Middle frontal gyrus (tissue), 1 donor: ENCODE results near the gene CCDC12.

Experiments
- DNase-seq: peaks from one replicate; pipeline ENCODE4 v3.0.0-alpha.2; 2015; ENCODE audit warnings: low spot score; ENCODE audit errors: extremely low spot score

Gene CCDC12

DNA sequence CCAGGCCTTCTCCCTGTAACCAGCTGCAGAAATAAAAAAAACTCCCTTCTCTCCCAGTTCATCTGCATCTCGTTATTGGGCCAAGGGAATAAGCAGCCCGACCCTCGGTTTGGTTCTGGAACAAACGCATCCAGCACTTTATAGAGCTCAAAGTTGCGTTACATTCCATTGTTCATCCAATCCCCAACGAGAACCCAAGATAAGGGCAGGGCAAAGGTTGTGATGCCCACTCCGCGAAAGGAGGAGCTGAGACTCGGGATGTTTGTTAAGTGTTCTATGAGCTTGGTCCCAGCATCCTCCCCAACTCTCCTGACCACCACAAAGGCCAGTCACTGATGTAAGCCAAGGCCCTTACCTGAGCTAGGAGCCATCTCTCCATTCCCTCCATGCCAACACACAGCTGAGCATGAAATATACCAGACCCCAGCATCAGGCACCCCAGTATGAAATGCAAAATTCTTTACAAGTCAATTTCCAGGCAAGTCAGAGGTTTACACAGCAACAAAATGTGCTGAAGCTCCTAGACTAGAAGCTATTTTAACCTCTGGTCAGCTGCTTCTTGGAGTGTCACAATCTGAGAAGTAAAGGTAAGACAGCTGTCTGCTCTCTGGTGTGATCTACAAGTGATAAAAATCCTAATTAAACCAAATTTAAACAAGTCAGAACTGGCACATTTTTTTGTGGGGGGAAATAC lies 17.9 kb downstream of the CCDC12 start:
- no peak for DNase-seq

DNA sequence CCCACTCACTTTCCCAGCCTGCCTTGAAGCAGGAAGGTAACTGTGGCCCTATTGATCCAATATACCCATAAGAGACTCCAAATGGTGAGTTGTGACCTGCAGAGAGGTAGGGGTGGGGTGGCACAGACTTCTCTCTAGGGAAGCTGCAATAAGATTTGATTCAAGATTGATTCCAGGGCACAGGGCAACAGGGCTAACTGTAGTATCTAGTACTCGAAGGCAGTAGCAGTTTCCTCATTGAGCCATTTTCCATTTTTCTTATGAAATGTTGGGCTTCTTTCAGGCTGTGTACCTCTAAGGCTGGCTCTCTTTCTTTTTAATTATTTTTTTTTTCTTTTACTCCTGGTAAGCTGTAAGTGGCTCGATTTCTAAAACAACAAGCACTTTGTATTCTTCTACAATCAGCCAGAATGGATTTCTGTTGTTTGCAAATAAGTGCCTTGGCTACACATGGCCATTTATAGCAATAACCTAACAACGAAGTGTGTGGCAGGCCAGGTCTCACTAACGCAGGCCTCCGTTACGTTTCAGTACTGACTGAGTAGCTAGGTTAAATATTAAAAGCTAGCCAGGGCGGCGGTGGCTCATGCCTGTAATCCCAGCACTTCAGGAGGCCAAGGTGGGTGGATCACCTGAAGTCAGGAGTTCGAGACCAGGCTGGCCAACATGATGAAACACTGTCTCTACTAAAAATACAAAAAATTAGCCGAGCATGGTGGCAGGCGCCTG lies 19.3 kb downstream of the CCDC12 start:
- DNase-seq = no peak

DNA sequence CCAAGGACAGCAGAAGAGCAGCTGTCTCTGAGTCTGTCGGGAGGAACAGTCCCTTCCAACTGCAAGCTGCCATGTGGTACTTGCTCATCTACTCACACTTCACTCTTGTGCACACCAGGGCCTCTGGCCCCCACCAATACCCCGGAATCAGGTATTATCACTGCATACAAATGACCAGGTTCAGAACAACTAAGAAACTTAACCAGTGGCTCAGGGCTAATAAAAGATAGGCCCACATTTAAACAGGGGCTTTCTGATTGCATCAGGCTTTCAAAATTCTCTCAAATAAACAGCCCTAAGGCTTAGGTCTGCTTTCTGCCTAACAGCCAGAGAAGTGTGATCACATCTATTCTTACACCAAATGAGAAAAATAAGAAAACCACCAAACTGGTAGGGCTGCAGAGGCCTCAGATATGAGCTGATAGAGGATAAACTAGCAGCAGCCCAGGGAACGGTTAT lies 20.7 kb downstream of the CCDC12 start:
- DNase-seq = no peak

DNA sequence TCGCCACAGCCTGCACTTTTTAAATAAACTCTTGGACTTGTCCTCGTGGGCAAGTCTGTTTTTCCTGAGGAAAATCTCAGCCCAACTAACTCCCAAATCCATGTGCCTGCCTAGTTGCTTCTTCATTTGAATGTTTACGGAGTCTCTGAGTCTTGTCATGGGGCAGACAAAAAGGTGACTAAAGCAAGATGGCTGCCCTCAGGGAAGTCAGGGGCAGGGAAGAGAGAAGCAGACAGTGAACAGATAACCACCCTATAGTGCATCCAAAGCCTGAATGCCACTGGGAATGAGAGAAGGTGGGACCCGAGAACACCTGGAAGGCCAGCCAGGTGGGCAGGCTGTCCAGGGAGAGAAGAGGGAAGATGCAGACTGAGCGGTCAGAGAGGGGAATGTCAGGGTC lies 21.4 kb downstream of the CCDC12 start:
- DNase-seq = no peak

DNA sequence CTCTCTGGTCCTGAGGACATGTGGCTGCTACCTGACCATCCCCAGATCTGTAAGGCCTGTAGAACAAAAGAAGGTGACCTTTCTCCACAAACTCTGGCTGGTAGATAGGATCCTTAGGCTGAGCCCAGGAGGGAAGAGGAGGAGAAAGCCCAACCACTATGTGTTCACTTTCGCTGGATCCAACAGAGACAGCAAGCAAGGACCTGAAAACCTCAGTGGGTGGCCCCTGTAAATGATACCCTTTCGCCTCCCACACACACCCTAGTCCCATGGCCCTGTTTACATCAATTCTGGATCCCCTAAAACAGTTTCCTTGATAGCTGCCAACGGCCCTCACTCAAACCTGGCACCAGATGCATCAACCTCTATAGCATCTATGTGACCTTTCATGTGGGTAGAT lies 22.4 kb downstream of the CCDC12 start:
- no peak for DNase-seq

DNA sequence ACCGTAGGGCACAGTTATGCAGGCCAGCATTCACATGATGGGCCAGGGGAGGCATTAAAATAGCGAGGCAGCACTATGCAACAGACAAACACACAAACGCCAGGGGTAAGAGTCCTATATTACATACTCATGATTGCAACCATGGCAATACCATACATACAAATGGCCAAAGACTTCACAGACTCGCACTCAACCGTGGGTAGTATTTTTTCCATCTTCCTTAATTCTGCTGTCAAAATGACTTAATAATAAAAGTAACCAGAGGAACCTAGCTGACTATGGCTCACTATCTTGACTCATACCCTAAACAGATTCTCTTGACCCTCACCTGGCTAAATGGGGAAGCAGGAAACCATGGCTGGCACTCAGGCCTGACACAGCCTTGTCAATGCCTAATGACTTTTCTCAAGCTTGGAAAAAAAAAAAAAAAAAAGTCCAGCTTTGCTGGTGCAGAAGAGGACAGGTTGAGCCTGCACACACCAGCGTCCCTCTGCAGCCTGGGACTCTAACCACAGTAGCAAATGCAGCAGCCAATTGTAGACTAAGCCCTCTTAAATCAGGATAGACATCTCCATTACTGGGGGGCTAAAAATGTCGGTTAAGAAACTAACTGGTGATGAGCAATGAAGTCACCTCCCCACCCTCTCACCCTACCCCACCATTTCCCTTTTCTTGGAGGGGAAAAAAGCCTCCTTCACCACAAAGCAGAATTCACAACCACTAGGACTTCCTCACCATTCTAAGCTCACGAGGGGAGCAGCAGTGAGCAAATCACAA lies 23.1 kb downstream of the CCDC12 start:
- DNase-seq = no peak

DNA sequence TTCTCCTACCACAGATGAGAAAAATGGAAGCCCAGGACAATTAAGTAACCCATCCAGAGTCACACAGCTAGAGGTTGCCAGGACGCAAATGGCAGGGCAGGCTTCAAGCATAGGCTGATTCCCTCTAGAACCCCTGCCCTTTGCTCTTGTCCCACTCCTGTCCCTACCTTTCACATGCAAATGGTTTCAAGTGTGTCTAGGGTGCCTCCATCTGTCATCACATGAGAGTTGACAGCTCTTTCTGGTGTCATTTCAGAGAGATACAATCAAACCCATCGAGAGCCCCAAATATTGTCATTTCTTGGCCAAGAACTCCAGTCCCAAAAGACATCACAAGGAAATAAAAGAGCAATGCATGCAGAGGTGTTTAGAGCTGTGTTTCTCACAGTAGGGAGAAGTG lies 23.7 kb downstream of the CCDC12 start:
- no peak for DNase-seq

DNA sequence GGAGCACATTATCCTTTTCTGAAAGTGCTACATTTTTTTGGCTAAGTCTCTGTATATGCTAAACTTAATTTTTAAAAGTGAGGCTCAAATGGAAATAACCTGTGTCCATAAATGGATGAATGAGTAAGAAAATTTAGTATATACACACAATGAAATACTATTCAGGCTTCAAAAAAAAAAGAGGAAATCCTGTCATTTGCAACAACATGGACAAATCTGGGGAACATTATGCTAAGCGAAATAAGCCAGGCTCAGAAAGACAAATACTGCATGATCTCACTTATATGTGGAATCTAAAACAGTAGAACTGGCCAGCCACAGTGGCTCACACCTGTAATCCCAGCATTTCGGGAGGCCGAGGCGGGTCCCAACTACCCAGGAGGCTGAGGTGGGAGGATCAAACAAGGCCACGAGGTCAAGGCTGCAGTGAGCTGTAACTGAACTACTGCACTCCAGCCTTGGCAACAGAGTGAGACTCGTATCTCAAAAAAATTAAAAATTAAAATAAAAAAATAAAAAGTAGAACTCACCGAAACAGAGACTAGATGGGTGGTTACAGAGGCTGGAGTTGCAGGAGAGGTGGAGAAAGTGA lies 25.8 kb downstream of the CCDC12 start:
- no peak for DNase-seq

DNA sequence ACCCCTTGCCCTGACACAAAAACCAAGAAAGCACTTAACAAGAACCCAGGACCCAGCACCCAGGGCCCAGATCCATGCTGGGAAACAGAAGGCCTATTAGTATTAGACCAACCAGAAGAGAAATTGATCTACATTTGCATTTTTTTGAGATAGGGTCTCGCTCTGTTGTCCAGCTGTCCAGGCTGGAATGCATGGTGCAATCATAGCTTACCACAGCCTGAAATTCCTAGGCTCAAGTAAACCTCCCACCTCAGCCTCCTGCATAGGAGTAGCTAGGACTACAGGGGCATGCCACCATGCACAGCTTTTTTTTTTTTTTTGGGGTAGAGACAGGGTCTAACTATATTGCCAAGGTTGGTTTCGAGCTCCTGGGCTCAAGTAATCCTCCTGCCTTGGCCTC lies 26.4 kb downstream of the CCDC12 start:
- DNase-seq = no peak

DNA sequence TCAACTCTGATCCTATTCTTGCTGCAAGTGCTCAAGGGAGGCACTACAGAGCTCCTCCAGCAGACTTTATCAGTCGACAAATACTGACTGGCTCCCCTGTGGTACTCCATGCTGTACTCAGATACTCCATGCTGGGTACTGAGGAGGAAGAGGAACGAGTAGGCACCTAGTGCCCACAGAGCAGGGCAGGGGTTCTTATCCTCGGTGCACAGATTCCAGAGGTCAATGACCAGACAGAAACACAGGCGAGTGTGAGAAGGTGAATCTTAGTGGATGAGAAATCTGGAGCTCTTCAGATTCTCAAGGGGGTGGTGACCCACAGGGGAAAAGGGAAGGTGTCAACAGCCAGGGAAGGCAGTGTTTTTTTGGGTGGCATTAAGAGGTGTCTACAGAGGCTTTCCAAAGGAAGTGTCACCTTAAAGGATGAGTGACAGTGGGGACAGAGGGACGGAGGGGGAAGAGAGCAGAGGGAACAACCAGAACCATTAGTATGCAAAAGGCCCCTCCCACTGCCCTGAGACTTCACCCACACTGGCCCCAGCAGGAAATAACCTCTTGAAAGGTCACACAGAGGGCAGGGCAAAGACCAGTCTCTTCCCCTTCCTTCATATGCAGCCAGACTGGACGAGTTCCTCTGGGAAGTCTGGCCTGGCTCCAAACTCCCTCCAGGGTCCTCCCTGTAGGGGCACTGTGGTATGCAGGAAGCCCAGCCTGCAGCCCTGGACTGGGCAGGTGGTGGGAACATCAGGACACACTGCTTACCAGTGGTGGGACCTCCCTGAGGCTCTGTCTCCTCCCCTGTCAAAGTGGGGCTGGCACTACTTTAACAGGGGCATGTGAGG lies 27.5 kb downstream of the CCDC12 start:
- no peak for DNase-seq

DNA sequence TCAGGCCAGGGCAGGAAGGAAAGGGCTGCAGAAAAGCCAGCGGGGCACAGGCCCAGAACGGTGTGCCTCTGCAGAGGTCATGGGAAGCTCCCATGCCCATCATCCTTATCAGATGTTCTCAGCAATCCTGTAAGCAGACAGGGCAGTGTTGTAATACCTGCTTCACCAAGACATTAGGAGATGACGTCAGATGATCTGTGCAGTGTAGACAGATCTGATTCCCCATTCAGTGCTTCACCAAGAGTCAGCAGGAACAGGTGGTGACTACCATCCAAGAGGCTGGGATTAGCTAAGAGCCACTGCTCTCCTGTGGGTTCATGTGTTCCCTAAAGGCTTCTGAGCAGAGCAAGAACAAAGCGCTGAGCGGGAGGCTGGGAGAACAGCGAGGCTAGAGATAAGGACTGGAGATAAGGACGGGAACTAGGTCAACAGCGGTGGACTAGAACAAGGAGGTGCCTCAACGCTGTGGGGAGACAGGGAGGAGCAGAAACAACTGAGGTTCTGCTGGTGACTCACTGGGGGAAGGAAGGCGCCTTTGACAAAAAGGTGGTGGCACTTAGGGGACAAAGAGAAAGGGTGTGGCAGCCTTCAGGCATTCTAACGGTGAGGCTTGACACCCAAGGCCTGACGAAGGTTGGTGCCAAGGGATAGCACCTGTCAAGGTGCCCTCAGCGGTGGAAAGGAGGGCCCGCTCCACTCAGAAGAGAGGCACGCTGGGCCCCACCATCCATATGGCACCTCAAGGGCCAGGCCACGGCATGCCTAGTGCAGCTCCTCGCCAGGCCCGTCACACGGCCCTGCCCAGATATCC lies 28.4 kb downstream of the CCDC12 start:
- no peak for DNase-seq

DNA sequence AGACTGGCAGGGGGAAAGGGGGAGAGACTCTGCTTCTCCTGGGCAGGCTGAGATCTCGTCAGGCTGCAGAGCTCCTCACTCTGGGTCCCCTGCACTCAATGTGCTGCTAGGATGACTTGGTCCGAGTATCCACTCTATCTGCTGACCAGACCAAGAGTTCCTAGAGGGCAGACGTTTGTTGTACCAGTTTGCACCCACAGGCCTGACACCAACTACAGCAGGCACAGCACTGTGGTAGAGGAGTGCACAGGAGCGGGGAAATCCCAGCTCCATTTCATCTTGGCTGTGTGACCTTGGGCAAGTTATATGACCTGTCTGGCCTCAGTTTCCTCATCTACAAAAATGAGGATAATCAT lies 29.0 kb downstream of the CCDC12 start:
- no peak for DNase-seq

DNA sequence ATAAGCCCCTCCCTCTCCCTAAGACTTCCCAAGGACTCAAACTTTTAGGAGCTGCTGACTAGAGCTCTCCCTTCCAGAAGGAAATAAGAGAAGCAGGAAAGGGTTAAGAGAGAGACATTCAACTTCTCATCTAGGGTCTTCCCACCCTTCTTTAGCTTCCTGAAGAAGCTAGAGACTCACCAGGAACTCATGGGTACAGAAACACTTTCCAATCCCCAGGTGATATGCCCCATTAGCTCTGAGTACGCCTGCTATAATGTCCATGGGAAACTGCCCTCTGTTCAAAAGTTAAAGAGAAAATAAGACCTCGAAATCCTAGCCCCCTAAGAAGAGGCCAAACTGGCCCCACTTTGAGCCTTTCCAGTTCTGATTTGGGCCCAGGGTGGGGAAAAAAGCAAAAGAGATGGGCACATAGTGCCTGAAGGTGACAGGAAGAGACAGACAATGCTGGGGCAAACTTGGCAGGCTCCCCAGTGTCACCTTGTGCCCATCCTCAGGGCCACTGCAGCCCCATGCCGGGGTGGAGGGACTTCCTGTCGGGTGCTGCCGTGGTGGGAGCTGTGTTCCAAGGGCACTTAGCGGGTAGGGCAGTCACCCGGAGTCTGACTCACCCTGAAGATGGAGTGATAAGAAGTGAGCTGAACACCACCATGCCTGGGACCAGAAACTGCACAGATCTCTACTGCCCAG lies 29.5 kb downstream of the CCDC12 start:
- no peak for DNase-seq

DNA sequence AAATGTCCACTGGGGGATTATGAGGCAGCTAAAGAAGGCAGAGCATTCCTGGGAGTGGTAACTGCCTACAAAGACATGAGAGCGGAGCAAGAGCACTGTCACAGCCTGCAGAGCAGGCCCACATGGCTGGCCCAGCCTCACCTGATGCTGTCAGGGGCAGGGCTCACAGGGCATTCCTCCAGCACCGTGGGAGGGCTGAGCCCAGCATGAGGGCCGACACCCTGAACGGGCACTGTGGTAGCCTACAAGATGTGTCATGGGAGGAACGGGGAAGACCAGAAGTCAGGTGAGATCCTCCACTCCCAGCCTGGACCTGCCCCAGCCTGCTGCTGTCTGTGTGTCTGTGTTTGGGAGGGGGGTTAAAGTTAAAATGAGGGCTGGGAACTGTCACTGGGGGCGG lies 30.1 kb downstream of the CCDC12 start:
- no peak for DNase-seq

DNA sequence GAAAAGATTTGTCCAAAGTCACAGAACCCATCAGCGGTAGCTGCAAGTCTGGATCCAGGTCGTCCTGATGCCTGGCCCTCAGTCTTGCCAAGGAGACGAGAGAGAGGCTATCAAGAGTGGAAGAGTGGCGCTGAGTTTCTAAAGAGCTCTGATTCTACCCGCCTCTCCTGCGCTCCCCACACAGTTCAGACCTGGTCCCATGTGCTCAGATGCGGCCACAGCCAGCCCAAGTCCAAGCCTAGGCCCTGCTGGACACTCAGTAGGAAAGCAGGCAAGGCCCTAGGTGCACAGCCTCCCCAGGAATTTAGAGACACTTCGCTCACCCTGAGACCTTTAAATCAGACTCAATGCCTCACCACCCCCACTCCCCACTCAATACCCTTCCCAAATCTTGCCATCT lies 32.4 kb downstream of the CCDC12 start:
- DNase-seq = no peak

DNA sequence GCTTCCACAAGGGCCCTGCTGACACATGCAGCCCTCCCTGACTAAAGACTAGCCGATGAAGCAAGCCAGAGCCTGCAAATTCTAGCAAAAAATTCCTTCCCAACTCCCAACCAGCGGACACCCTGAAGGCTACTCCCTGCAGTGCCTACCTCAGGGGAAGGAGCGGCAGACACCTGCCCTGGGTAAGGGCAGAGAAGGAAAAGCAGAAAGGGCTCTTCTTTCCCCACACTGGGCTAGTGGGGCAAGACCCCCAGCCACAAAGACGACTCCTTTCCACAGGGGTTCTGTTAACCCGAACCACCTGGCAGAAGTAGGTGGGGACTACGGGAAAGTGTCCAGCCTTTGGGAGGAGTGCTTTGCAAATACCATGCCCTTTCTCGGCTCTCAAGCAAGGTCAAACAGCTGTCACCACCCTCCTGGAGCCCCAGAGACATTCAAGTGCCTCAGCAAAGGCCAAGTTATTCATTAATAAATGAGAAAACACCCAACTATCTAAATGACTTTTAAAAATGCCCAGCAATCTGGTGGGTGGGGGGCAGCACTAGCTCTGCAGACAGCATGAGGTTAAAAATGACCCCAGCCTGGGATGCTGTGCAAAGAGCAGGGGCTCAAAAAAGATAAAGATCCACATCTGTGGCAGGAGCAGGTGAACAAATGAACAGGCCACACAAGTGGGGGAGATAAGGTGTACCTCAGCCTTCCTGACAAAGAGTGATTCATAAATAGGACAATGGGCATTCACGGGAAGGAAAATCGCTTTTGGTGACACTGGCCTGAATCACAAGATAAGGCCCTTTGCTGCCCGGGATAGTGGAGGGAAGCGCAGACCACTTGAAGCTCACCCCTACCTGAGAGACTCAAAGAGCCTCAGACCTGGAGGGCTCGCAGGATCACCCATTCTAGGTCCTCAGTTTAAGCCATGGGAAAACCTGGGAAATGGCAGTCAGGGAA lies 33.0 kb downstream of the CCDC12 start:
- no peak for DNase-seq

DNA sequence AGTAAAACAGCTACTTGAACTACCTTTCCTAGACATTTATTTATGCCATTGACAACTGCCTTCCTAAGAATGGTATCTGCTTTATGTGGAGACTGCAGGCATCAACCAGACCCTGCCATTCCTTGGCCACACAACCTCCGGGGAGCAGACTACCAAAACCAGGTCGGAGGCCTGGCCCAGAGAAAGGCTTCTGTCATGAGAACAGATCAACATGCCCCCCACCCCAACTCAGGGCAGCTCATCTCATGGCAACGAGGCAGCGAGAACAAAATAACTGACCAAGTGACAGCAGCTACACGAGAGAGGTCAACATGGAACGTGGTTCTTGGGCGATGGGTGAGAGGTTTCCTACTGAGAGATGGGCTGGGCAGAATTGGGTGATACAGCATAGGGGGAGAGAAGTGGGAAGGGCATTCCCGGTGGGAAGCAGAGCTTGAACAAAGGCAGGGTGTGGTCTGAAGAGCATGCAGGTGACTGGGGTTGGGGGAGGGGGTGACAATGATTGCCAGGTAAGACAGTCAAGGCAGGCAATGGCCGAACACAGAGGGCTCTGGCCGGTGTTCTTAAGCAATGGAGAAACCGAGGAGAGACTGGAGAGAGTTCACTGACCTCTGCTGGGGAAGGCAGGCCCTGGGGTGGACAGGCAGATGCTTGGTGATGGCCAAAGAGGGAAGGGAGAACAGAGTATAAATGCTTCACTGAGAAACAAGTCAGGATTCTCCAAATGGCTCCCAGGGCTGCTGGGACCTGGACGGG lies 33.9 kb downstream of the CCDC12 start:
- no peak for DNase-seq

DNA sequence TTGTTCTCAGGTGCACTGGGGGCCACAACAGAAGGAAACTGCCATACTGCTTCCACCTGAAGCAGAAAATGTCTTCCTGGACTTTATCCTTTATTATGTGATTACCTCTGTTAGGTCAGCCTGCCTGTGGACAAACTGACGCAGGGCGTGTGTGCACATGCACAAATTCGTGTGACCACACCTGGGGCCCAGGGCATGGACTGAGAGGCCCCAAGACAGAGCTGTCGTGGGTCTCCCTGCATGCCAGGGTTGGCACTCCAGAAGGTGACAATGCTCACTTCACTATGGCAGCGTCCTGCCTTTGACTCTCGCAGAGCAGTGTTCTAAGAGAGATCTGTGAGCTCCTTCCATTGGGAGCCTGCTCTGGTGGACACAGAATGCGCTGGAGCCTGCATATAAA lies 34.5 kb downstream of the CCDC12 start:
- no peak for DNase-seq
